ENCODE measurements around the gene MRPS34.

MRPS34 gene

DNA sequence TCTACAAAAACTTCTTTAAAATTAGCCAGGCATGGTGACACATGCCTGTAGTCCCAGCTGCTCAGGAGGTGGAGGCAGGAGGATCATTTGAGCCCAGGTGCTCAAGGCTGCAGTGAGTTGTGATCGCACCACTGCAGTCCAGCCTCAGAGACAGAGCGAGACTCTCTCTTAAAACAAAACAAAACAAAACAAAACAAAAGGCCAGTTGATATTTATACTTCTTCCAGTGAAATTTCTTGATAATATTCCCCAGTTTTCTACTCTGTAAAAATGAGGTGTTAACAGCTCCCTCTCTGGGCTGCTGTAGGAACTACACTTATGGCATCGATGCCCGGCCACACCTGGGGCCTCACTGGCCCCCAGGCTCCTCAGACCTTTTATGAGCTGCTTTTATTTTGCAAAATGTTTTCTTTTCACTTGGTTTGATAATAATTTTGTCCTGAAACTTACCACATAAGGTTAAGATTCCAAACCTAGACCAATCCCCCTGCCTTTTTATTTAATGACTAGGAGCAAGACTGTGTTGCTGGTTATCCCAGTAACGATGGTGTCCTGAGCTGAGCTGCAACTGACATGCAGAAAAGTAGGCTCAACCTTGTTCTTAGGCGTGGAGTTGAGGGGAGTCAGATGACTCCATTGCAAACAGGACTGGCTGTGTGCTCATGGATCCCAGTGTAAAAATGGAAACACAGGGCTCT, 49.3 kb downstream of the MRPS34 start:
- FAIRE-seq, result peak; percentile 61
